HepG2 (cell line): ENCODE data around the gene SECTM1. TPM values are rescaled to one million over a fixed set of nuclear protein-coding genes. Genes with fewer than 3 reads are reported as not detected.

ENCODE experiments used
- ARID2 ChIP-seq: sonication (generic); formaldehyde crosslinking; IDR thresholded peaks from 2 replicates; pipeline ENCODE4 v1.8.1; 2022; ENCODE audit warnings: mild to moderate bottlenecking, missing genetic modification reagents, borderline replicate concordance
- CCAR2 ChIP-seq: fragments of 200-400 bp; formaldehyde crosslinking; optimal IDR thresholded peaks from 2 replicates; pipeline ENCODE3; 2018; ENCODE audit warnings: low read depth, mild to moderate bottlenecking, low read length, moderate library complexity
- ETS1 ChIP-seq: sonication (generic); formaldehyde crosslinking; IDR thresholded peaks from 2 replicates; pipeline ENCODE4 v1.4.0; 2020; ENCODE audit warnings: missing genetic modification reagents
- FOXJ3 ChIP-seq: sonication (generic); formaldehyde crosslinking; IDR thresholded peaks from 2 replicates; pipeline ENCODE4 v1.4.0; 2020; ENCODE audit warnings: missing genetic modification reagents, mild to moderate bottlenecking, borderline replicate concordance
- FOXM1 ChIP-seq: sonication (generic); formaldehyde crosslinking; IDR thresholded peaks from 2 replicates; pipeline ENCODE4 v1.5.0; 2020; ENCODE audit warnings: missing genetic modification reagents
- MIER3 ChIP-seq: IDR thresholded peaks from 2 replicates; pipeline ENCODE4 v1.6.1; 2016; ENCODE audit warnings: missing compliant biosample characterization, borderline replicate concordance
- NCOA2 ChIP-seq: sonication (generic); formaldehyde crosslinking; IDR thresholded peaks from 2 replicates; pipeline ENCODE4 v1.8.0; 2022; ENCODE audit warnings: inconsistent platforms
- RFX1 ChIP-seq: fragments of 450-650 bp; IDR thresholded peaks from 2 replicates; pipeline ENCODE4 v1.6.1; 2017
- RFX5 ChIP-seq: IDR thresholded peaks from 2 replicates; pipeline ENCODE4 v1.6.1; 2011; ENCODE audit warnings: low read depth, low read length, improper control_type of control experiment
- SSRP1 ChIP-seq: IDR thresholded peaks from 2 replicates; pipeline ENCODE4 v1.6.1; 2016; ENCODE audit warnings: control low read depth
- STAT5B ChIP-seq: sonication (generic); formaldehyde crosslinking; IDR thresholded peaks from 2 replicates; pipeline ENCODE4 v1.4.0; 2020; ENCODE audit warnings: missing genetic modification reagents
- TOE1 ChIP-seq: sonication (generic); formaldehyde crosslinking; IDR thresholded peaks from 2 replicates; pipeline ENCODE4 v1.4.0; 2020; ENCODE audit warnings: mild to moderate bottlenecking, missing genetic modification reagents
- ZBTB7B ChIP-seq: sonication (generic); formaldehyde crosslinking; IDR thresholded peaks from 2 replicates; pipeline ENCODE4 v1.4.0; 2020; ENCODE audit warnings: missing genetic modification reagents
- ZFYVE20 ChIP-seq: sonication (generic); formaldehyde crosslinking; IDR thresholded peaks from 2 replicates; pipeline ENCODE4 v1.8.0; 2023; ENCODE audit warnings: low read depth, mild to moderate bottlenecking, moderate library complexity, missing genetic modification reagents, borderline replicate concordance
- ZNF17 ChIP-seq: sonication (generic); formaldehyde crosslinking; IDR thresholded peaks from 2 replicates; pipeline ENCODE4 v1.5.0; 2020; ENCODE audit warnings: mild to moderate bottlenecking, missing genetic modification reagents
- ZNF3 ChIP-seq: IDR thresholded peaks from 2 replicates; pipeline ENCODE4 v1.7.0; 2017; ENCODE audit warnings: inconsistent platforms
- ZNF33A ChIP-seq: sonication (generic); formaldehyde crosslinking; IDR thresholded peaks from 2 replicates; pipeline ENCODE4 v1.5.1; 2020; ENCODE audit warnings: missing genetic modification reagents, mild to moderate bottlenecking, moderate library complexity, borderline replicate concordance
- ZNF414 ChIP-seq: sonication (generic); formaldehyde crosslinking; IDR thresholded peaks from 2 replicates; pipeline ENCODE4 v1.5.0; 2020; ENCODE audit warnings: missing genetic modification reagents
- ZNF44 ChIP-seq: sonication (generic); formaldehyde crosslinking; IDR thresholded peaks from 2 replicates; pipeline ENCODE4 v1.5.1; 2020; ENCODE audit warnings: mild to moderate bottlenecking, missing genetic modification reagents
- ZNF547 ChIP-seq: sonication (generic); formaldehyde crosslinking; IDR thresholded peaks from 2 replicates; pipeline ENCODE4 v1.5.1; 2020; ENCODE audit warnings: mild to moderate bottlenecking, missing genetic modification reagents
- ZNF549 ChIP-seq: sonication (generic); formaldehyde crosslinking; IDR thresholded peaks from 2 replicates; pipeline ENCODE4 v1.5.0; 2020; ENCODE audit warnings: missing genetic modification reagents
- ZNF564 ChIP-seq: sonication (generic); formaldehyde crosslinking; IDR thresholded peaks from 2 replicates; pipeline ENCODE4 v1.8.1; 2023; ENCODE audit warnings: mild to moderate bottlenecking, missing genetic modification reagents
- ZNF629 ChIP-seq: sonication (generic); formaldehyde crosslinking; conservative IDR thresholded peaks from 2 replicates; pipeline ENCODE4 v1.5.0; 2020; ENCODE audit warnings: missing genetic modification reagents
- ZNF672 ChIP-seq: sonication (generic); formaldehyde crosslinking; IDR thresholded peaks from 2 replicates; pipeline ENCODE4 v1.8.1; 2022; ENCODE audit warnings: missing genetic modification reagents
- ZNF780A ChIP-seq: sonication (generic); formaldehyde crosslinking; IDR thresholded peaks from 2 replicates; pipeline ENCODE4 v1.8.0; 2022; ENCODE audit warnings: mild to moderate bottlenecking, missing genetic modification reagents, moderate library complexity
- polyA plus RNA-seq, 8 experiments: library from polyadenylated mRNA; depleted of rRNA in 3 of 8; stranded (reverse) in 7 of 8; unstranded in 1 of 8; fragments of >200 nt; fragmentation: Illumina TruSeq in 4 of 8; extraction: Trizol in 4 of 8; gene quantifications; 2 replicates each; pipeline versions ENCODE4 v1.2.1 to v1.2.3, GENCODE V29; 2011 to 2016; ENCODE audit warnings: low read depth in 4 of 8, missing spikeins in 1 of 8, mixed read lengths in 1 of 8; ENCODE audit not compliant: insufficient read depth in 1 of 8
- total RNA-seq, 5 experiments: library from RNA; depleted of rRNA; stranded (reverse); fragments of >200 nt; fragmentation: Illumina TruSeq; extraction: Trizol; gene quantifications; 2 replicates each; pipeline ENCODE4 v1.2.3, GENCODE V29; 2016; ENCODE audit warnings: low read depth in 1 of 5
- TF ChIP-seq, protein P1 (sequence below): sonication (generic); formaldehyde crosslinking; IDR thresholded peaks from 2 replicates; pipeline ENCODE4 v1.4.0; 2020; ENCODE audit warnings: missing genetic modification reagents
- TF ChIP-seq, protein P2 (sequence below): sonication (generic); formaldehyde crosslinking; IDR thresholded peaks from 2 replicates; pipeline ENCODE4 v1.8.0; 2022; ENCODE audit warnings: missing genetic modification reagents, mild to moderate bottlenecking, borderline replicate concordance

Gene SECTM1
- total and polyA plus RNA-seq, 2 of the 13 experiments (the other 11 are each of a cell fraction or from before 2014, with no cell fraction given): 3.5 to 5.3 TPM

GRCh38 chr17:82370471-82371332 lies 37.1 kb upstream of the SECTM1 start (continued):
- TF ChIP-seq ETS1 (0 out of 2 replicates have a peak, but pooled peaks have one; percentile 69), ZBTB7B (peak; percentile 72; the same call in 1 of the 2 replicates), ZNF17 (CRISPR knock-in tag) (no peak; the same call in 1 of the 2 replicates), ZNF3 (CRISPR knock-in tag) (no peak), RFX5 (no peak), SSRP1 (CRISPR knock-in tag) (no peak), CCAR2 (no peak), ZNF549 (no peak), ZNF780A (CRISPR knock-in tag) (no peak; the same call in 1 of the 2 replicates), ZNF629 (0 out of 2 replicates have a peak, but pooled peaks have one; percentile 21), ZNF414 (CRISPR knock-in tag) (no peak), ZNF44 (no peak), ZNF672 (CRISPR knock-in tag) (no peak), STAT5B (CRISPR knock-in tag) (no peak), ZNF547 (CRISPR knock-in tag) (peak; percentile 78), FOXJ3 (peak; percentile 60; the same call in 1 of the 2 replicates), MIER3 (CRISPR knock-in tag) (peak; percentile 55; the same call in 1 of the 2 replicates), TOE1 (peak; percentile 88; the same call in 1 of the 2 replicates), ARID2 (no peak), FOXM1 (peak; percentile 56; the same call in 1 of the 2 replicates), RFX1 (no peak), ZNF33A (CRISPR knock-in tag) (0 out of 2 replicates have a peak, but pooled peaks have one; percentile 28), ZFYVE20 (CRISPR knock-in tag) (no peak), NCOA2 (0 out of 2 replicates have a peak, but pooled peaks have one; percentile 53), ZNF564 (CRISPR knock-in tag) (peak; percentile 74; the same call in 1 of the 2 replicates)
- TF ChIP-seq, protein P1, sequence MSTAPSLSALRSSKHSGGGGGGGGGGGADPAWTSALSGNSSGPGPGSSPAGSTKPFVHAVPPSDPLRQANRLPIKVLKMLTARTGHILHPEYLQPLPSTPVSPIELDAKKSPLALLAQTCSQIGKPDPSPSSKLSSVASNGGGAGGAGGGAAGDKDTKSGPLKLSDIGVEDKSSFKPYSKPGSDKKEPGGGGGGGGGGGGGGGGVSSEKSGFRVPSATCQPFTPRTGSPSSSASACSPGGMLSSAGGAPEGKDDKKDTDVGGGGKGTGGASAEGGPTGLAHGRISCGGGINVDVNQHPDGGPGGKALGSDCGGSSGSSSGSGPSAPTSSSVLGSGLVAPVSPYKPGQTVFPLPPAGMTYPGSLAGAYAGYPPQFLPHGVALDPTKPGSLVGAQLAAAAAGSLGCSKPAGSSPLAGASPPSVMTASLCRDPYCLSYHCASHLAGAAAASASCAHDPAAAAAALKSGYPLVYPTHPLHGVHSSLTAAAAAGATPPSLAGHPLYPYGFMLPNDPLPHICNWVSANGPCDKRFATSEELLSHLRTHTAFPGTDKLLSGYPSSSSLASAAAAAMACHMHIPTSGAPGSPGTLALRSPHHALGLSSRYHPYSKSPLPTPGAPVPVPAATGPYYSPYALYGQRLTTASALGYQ: peak; percentile 64
- TF ChIP-seq, protein P2, sequence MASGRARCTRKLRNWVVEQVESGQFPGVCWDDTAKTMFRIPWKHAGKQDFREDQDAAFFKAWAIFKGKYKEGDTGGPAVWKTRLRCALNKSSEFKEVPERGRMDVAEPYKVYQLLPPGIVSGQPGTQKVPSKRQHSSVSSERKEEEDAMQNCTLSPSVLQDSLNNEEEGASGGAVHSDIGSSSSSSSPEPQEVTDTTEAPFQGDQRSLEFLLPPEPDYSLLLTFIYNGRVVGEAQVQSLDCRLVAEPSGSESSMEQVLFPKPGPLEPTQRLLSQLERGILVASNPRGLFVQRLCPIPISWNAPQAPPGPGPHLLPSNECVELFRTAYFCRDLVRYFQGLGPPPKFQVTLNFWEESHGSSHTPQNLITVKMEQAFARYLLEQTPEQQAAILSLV (CRISPR knock-in tag): peak; percentile 88; the same call in 1 of the 2 replicates
